Hepatocyte (in vitro differentiated cells): ENCODE results near the gene CYP3A4.

Source experiments
- CTCF ChIP-seq: fragments of 200-600 bp; sonication (generic); IDR thresholded peaks from 2 replicates; pipeline ENCODE4 v1.5.1; 2016; ENCODE audit warnings: antibody characterized with exemption, mild to moderate bottlenecking; ENCODE audit not compliant: poor library complexity
- EZH2 ChIP-seq: fragments of 200-600 bp; sonication (generic); IDR thresholded peaks from 2 replicates; pipeline ENCODE4 v1.6.1; 2016; ENCODE audit warnings: antibody characterized with exemption, mild to moderate bottlenecking, borderline replicate concordance
- EZH2phosphoT487 ChIP-seq: fragments of 200-600 bp; sonication (generic); IDR thresholded peaks from one replicate; pipeline ENCODE4 v1.6.1; 2018; ENCODE audit warnings: antibody characterized with exemption, mild to moderate bottlenecking, low read depth, moderate library complexity; ENCODE audit not compliant: unreplicated experiment, severe bottlenecking

DNA sequence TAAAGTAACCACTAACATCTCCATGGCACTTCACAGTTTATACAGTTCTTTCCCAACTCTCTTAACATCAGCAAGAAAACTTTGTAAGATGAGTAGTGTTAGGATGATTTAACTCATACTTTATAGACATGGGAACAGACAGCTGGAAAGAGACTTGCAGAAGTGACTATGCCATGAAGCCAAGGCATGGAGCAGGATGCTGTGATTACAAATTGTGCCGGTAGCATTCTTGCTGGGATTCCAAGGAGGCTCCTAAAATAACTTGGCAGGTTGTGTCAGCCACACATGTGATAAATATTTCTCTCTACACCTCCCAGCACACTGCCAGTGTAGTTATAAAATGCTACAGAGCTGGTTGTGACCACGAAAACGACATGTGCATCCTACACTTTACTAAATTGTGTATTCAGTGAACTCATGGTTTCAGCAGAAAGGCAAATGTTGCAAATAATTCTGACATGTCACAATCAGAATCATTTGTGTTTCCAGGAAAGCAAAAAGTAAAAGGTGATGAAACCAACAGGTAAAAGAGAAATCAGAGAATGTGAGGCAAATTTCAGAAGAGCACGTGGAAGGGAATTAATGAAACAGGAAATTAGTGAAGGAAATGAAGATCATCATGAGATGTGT, 5.6 kb upstream of the CYP3A4 start:
- TF ChIP-seq CTCF: no peak
- no peak for TF ChIP-seq EZH2phosphoT487
- TF ChIP-seq EZH2: no peak
